NCI-H1417 treated with DMSO at 0.1 percent for 48 hours (cell line): Measurements from ENCODE around the gene CRX.
"Not testable (repeated sequence)": the region's sequence is repeated elsewhere in the genome, so short reads cannot be mapped to it uniquely, and the experiment has no call there.

Experiments used
- DNase-seq: peaks from one replicate; lab custom pipeline; 2025; lab: John Stamatoyannopoulos, UW

Gene CRX

DNA sequence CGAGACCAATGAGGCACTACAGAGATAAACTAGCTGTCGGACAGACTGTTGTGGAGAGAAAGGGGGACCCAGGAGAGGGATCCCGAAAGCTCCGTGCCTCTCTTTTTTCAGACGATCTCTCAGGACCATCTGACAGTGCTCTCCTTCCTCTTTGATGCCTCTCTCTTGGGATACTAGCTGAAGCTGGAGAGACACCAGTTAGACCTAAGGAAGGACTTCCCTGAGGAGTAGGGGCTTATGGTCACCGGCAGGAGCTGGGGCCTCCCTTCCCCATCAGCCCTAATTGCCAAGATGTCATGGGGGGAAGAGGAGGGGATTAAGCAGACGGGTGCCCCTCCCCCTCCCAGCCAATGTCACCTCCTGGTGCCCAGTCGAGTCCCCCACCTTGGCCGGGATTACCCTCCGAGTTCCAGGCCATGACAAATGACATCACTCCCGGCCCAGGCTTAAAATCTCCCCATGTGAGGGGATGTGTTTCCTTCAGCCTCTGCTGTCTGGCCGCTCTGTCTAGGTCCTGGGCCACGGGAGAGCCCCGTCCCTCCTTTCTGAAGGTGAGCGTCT lies at the start of gene CRX:
TSS of gene CRX (plus strand) at position 478 of the 561 bp plus-strand sequence. CDS start 12,507 bp downstream, outside the sequence.
- no peak for DNase-seq

GRCh38 chr19:47776568-47776967 lies 45.2 kb upstream of the CRX start:
- peak; percentile 92 for DNase-seq

- not testable (repeated sequence) for DNase-seq
Measured at GRCh38 chr19:47777245-47778048, 44.3 kb upstream of the CRX start.

DNA sequence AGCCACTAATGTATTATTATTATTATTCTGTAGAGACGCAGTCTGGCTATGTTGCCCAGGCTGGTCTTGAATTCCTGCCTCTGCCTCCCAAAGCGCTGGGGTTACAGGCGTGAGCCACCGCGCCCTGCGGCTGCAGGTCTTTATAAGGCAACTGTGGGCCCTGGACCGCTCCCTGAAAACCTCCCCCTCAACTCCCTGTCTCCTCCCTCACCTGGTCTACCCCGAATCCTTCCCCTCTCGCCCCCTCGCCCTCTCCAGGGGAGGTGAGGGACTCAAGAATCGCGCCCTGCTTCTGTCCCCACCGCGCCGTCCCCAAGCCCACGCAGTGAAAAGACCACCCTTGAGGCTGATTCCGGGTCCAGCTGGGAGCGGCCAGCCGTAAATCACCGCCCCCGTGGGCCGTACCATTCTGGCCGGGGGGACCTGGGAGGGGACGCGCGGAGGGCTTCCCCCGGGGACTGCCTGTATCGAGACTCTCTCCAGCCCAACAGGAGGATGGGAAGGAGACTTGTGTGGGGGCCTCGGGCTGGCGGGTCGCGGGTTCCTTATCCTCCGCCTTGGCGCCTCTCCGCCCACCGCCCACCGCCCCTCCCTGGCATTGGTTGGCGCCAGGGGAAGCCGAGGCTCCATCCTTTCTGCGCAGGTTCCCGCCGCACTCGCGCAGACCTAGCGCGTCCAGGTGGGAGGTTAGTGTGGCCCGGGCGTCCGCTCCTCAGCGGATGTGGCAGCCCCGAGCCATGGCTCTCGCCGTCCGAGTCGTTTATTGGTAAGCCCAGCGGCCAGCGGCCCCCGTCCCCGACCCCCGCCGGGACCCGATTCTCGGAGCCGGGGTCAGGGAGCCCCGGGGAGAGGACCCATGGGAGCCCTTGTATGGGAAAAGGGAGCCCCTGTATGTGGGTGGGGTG lies 43.4 kb upstream of the CRX start, which contains the start of gene SELENOW:
TSS of gene SELENOW (plus strand) at position 655 of the 905 bp plus-strand sequence. CDS start at position 738, 83 bp downstream.
- peak; percentile 37 for DNase-seq

DNA sequence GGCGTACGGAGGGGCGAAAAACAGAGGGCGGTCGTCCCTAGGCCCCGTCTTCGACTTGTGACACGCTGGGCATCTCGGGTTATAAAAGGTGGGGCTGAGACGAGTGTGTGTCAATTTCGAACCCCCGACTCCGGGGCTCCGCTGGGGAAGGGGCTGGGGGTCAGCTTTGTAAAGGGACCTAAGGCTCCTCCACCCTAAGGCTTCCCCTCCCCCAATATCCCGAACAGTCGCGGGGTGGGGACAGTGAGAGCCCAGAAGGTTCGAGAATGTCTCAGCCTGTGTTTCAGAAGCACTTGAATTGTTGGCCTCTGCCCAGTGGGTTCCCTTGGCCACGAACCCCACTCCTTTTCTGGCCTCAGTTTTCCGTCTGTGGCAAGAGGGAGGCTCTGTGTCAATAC lies 42.8 kb upstream of the CRX start:
- no peak for DNase-seq

- no peak for DNase-seq
Measured at GRCh38 chr19:47779524-47780214, 42.1 kb upstream of the CRX start.

- no peak for DNase-seq
Measured at GRCh38 chr19:47780215-47780551, 41.6 kb upstream of the CRX start.

DNA sequence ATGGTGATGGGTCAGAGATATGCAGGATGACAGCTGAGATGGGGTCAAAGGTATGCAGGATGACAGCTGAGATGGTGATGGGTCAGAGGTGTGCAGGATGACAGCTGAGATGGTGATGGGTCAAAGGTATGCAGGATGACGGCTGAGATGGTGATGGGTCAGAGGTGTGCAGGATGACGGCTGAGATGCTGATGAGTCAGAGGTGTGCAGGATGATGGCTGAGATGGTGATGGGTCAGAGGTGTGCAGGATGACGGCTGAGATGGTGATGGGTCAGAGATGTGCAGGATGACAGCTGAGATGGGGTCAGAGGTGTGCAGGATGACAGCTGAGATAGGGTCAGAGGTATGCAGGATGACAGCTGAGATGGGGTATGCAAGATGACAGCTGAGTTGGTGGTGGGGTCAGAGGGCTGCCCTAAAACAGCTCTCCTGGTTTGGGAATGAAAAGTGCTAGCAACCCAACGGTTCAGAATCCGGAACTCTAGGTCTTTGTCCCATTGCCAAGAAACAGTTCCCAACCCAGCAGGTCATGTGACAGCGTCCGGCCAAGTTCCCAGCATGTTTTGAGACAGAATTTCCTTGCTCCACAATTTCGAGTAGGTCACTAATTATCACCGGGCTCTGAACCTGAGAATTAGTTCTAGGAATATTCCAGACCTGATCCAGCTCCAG lies 40.0 kb upstream of the CRX start:
- DNase-seq = no peak

DNA sequence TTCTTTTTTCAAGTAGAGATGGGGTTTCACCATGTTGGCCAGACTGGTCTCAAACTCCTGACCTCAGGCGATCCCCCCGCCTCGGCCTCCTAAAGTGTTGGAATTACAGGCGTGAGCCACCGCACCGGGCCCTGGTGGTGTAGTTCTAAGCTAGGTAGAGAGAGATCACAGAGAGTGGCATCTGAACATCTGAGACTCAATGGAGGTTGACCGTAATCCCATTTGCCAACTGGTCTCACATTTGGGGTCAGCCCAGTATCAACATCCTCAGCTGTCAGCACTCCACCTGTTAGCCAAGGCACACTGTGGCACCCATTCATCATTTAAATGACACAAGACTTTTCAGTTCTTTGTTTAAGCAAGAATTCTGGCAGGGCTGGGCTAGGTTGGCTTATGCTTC lies 35.2 kb upstream of the CRX start:
- no peak for DNase-seq

GRCh38 chr19:47787307-47787706 lies 34.4 kb upstream of the CRX start:
- not testable (repeated sequence) for DNase-seq

GRCh38 chr19:47789811-47790210 lies 31.9 kb upstream of the CRX start:
- DNase-seq = not testable (repeated sequence)

DNA sequence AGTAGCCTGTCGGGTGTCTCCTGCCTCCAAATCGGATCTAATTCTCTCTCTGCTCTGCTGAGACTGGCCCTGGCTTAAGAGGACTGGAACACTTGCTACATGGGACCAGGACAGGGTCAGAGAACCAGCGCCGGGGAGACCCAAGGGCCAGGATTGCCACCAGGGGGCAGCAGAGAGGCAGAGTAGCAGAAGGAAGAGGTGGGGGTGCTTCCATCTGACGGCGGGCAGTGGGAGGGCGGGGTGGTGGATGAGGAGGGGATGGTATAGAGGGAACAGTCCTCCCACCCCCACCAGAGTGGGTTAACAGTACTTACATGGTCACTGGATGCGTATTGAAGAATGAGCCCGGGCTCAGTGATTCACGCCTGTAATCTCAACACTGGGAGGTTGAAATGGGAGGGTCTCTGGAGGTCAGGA lies 31.3 kb upstream of the CRX start:
- DNase-seq = no peak

DNA sequence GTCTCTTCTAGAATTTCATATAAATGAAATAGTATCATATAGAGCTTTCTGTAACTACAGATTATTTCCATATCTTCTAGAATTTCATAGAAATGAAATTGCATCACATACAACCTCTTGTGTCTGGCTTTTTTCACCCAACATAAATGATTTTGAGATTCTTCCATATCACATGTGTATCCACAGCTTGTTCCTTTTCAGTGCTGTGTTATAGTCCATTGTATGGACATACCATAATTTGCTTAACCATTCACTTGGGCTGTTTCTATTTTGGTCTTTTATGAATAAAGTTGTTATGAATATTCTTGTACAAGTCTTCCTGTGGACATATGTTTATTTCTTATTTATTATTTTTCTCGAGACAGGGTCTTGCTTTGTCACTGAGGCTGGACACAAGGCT lies 29.1 kb upstream of the CRX start:
- DNase-seq = no peak

- no peak for DNase-seq
Measured at GRCh38 chr19:47794526-47794925, 27.2 kb upstream of the CRX start.

DNA sequence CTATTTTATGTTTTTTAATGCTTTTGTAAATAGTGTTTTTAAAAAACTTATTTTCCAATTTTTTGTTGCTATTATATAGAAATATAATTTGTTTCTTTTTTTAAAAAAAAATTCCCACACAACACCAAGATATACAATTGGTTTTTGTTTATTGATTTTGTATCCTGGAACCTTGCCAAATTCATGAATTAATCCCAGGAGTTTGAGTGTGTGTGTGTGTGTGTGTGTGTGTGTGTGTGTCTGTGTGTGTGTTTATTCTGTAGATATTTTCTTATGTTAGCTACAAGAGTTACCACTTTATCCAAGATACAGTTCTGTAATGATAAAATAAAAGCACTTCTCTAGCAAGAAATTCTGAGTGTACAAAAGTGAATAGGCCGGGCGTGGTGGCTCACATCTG lies 25.0 kb upstream of the CRX start:
- no peak for DNase-seq

DNA sequence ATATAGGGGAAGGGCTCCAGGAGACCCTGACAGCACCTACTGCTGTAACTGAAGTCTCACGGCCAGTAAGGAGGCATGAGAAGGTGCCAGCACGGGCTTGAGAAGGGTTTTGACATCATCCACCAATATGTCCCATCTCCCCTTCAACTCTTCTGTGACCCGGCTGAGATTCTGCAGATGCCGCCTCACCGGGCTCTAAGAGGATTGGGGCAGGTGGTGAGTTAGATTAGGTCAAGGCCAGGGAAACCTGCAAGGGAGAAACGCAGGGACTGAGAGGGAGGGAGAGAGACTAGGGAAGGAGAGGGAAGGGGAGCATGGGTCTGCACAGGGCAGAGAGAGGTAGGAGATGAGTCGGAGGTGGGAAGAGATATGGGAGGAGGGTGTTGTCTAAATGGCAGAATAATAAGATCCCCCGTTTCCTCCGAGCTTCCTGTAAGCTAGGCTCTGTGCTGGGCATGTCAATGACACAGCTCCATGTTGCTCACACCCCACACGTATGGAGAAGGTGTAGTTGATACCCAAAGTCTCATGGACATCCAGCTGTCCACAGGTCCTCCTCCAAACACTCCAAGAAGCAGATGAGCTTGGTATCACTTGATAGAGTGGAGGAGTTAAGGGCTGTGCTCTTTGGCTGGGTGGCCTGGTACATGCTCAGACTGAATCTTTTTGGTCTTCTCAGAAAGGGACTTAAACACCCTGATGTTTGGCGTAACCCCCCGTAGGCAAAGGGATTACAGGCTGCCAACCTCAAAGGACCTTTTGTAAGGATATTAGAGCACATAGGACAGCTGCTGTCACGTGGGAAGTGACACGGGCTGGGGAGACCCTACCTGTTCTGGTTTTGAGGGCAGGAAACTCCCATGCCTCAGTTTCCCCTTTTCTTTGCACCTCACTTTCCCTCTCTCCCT lies 23.5 kb upstream of the CRX start:
- no peak for DNase-seq

- DNase-seq = no peak
Measured at GRCh38 chr19:47798904-47799266, 22.9 kb upstream of the CRX start.

DNA sequence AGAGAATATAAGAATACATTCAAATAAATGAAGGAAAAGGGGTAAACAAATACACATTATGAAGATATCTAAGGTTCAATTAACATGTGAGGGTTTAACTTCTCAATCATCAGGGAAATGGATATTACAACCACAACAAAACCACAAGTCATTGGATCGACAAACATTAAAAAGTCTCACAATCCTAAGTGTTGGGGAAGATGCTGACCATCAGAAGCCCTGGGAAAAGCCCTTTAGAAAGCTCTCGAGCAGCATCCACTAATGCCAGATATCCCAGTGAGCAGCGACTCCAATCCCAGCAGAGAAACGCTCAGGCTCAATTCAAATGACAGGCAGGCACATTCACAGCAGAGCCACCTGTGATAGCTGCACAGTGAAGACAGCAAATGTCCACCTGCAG lies 20.5 kb upstream of the CRX start:
- no peak for DNase-seq

DNA sequence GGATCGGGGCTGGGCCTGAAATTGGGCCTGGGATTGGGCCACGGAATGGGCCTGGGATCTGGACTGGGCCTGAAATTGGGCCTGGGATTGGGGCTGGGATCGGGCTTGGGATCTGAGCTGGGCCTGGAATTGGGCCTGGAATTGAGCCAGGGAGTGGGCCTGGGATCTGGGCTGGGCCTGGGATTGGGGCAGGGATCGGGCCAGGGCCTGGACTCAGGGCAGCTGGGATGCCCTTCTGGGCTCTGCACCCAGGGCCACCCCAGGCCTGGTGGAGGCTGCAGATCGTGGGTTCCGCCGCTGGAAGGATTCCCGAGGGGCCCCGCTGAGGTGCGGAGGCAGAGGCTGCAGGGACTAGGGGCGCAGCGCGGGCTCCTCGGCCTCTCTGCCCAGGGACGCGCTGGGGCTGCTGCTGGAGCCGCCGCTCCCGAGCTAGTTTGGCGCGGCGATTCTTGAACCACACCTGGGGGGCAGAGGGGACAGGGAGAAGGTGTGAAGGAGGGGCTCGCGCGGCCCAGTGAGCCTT lies 19.2 kb upstream of the CRX start:
- no peak for DNase-seq

GRCh38 chr19:47803148-47803547 lies 18.6 kb upstream of the CRX start:
- DNase-seq = not testable (repeated sequence)
